Measurements from ENCODE around the gene C22orf15.
"Not testable (repeated sequence)": the region's sequence is repeated elsewhere in the genome, so short reads cannot be mapped to it uniquely, and the experiment has no call there.

Gene C22orf15, protein sequence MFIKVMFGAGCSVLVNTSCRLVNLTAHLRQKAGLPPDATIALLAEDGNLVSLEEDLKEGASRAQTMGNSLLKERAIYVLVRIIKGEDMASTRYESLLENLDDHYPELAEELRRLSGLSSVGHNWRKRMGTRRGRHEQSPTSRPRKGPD

DNA sequence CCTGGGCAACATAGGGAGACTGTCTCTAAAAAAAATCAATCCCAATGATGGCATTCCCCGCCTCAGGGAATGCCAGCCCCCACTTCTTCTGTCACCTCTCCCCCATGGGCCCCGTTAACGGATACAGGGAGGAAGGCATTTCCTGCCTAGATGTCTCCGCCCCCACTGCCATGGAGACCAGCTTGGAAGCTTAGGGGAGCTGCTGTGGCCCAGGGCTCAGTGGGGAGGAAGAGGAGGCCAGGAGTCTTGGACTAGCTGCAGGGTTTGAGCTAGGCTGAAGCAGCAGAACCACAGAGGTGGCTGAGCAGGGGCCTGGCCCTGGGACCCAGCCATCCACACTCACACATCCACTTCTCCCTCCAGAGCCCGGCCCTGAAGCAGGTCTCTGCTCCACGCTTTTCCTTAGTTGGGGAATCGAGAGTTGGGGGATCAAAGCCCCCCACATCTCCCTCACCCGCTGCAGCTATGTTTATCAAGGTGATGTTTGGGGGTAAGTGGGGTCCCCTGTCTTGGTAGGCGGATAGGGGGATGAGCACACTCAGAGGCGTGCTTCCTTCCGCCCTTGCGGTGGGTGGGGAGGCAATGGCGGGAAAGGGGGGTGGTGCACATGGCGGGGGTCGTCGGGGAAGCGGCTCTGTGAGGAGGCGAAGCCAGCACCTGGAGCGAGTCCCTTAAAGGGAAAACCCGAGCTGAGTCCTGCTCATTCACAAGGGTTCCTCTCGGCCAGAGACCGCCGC, at the start of gene C22orf15:
Gene C22orf15 (plus strand): TSS at position 149 of the 737 bp plus-strand sequence. CDS start 317 bp downstream, at position 466.
- H3K36me3 Mint-ChIP-seq: no peaks in the 10 kb centered on the region
- DNase-seq (ENCODE audit: low spot score in 2 of 2) (no peak), ATAC-seq (no peak)
- H3K4me1 Mint-ChIP-seq: peaks cover 39% of the 10 kb centered on the region
- peak within 1 kb of the TSS; percentile 68 for H3K27ac Mint-ChIP-seq
- peak within 1 kb of the TSS; percentile 61 for H3K4me3 Mint-ChIP-seq
- H3K9me3 Mint-ChIP-seq: no peaks in the 10 kb centered on the region

- Mint-ChIP-seq H3K27ac (peak overlapping the region; percentile 48), H3K4me3 (peak overlapping the region; percentile 16), H3K36me3 (peaks cover 62% of the 10 kb centered on the region)
Observed at GRCh38 chr22:23713696-23714595, 48.8 kb upstream of the C22orf15 start.

DNA sequence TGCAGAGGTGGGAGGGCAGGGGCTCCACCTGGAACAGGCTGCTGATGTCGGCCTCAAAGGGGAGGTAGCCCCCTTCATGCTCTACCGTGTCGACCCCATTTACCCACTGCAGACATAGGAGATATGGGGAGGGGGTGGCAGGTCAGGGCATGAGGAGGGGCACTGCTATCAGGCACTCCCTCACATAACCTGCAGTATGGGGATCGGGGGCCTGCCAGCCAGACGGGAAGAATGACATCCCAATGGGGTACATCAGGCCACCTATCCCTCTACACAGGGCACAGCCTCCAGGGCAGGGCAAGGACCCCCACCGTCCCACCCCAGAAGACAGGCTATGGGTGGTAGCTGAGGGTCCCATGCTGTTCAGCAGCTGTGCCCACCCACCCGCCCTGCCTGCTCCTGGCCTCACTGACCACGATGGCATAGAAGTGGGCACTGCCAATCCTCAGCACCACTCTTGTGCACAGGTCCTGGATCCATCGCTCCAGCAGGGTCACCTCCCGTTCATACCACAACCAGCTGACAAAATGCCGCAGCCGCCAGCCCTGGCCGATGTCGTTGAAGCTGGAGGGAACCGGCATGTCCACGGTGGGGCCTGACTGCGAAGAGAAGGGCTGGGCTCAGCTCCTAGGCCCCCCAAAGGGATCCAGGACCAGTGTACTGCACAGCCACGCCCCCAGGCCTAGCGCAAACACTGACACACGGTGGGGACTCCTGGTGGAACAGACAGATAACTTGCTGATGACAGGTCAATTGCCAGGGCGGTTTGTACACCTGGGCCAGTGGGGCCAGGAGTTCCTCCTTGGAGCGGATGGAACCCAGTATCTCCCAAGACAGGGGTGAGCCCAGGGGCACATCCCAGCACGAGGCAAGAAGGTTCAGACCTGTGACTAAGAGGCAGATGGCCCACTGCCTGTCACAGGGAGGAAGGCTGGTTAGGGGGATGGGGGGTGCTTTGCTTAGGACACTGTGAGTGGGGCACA, 47.9 kb upstream of the C22orf15 start:
- H3K9me3 Mint-ChIP-seq: no peaks in the 10 kb centered on the region
- peak overlapping the region; percentile 76 for H3K27ac Mint-ChIP-seq
- H3K4me3 Mint-ChIP-seq: peak overlapping the region; percentile 73
- peaks cover 52% of the 10 kb centered on the region for H3K36me3 Mint-ChIP-seq
- H3K4me1 Mint-ChIP-seq: peaks cover 34% of the 10 kb centered on the region
- ATAC-seq (no peak), DNase-seq (ENCODE audit: low spot score in 2 of 2) (no peak)

More at GRCh38 chr22:23713696-23714595, 48.8 kb upstream of the C22orf15 start:
- DNase-seq (ENCODE audit: low spot score in 2 of 2) (no peak), ATAC-seq (peak; percentile 17)
- H3K4me1 Mint-ChIP-seq: peaks cover 44% of the 10 kb centered on the region
- no peaks in the 10 kb centered on the region for H3K9me3 Mint-ChIP-seq

- no peaks in the 10 kb centered on the region for H3K9me3 Mint-ChIP-seq
- peaks cover 42% of the 10 kb centered on the region for H3K36me3 Mint-ChIP-seq
- peak overlapping the region; percentile 76 for H3K27ac Mint-ChIP-seq
- ATAC-seq (no peak), DNase-seq (ENCODE audit: low spot score in 2 of 2) (no peak)
- peaks cover 24% of the 10 kb centered on the region for H3K4me1 Mint-ChIP-seq
- peak overlapping the region; percentile 73 for H3K4me3 Mint-ChIP-seq
Observed at GRCh38 chr22:23715806-23716375, 46.9 kb upstream of the C22orf15 start.

DNA sequence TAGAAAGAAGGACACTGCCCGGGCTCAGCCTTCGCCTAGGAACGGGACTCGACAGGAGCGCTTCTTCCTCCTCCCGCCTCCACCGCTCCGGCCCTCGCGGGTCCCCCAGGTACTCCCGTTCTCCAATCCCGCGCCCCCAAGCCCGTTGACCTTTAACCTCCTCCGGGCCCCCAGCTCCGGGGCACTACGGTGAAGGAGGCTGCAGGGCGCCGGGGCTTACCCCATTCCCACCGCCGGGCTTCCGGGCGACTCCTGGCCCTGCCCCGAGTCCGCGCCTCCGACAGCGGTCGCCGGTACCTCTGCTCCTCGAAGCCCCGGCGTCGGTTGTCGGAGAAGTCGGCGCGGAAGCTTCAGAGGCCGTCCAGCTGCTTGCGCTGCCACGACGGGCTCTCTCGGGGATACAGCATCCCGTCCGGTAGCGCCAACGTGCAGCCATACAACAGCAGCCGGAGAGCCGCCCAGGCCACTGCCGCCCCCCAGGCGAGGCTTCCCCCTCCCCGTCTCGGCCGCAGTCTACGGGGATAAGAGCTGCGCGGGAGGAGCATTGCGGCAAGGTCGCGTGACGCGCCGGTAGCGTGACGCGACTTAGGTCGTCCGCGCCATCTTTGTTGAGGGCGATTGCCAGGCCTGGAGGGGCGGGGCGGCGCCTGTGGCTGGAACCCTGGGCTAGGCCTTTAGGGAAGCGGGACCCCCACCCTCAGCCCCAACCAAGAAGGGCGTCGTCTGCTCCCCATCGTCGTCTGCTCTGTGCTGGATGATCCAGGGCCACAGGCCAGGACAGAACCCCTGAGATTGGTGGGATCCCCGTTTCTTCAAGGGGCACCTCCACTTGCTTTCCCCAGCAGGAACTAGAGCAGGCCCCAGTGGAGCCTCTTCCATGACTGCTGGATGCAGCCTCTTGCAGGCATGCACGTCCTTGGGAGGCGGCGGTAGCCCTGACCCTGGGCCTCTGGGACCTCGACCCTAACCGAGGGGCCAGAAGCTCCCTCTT, 45.7 kb upstream of the C22orf15 start:
- Mint-ChIP-seq H3K4me3 (peak overlapping the region; percentile 73), H3K9me3 (no peaks in the 10 kb centered on the region), H3K27ac (peak overlapping the region; percentile 90), H3K4me1 (peaks cover 24% of the 10 kb centered on the region), H3K36me3 (peaks cover 30% of the 10 kb centered on the region)
- peak; percentile 92 for ATAC-seq
- DNase-seq (ENCODE audit: low spot score in 2 of 2): peak; percentile 77 to 91

DNA sequence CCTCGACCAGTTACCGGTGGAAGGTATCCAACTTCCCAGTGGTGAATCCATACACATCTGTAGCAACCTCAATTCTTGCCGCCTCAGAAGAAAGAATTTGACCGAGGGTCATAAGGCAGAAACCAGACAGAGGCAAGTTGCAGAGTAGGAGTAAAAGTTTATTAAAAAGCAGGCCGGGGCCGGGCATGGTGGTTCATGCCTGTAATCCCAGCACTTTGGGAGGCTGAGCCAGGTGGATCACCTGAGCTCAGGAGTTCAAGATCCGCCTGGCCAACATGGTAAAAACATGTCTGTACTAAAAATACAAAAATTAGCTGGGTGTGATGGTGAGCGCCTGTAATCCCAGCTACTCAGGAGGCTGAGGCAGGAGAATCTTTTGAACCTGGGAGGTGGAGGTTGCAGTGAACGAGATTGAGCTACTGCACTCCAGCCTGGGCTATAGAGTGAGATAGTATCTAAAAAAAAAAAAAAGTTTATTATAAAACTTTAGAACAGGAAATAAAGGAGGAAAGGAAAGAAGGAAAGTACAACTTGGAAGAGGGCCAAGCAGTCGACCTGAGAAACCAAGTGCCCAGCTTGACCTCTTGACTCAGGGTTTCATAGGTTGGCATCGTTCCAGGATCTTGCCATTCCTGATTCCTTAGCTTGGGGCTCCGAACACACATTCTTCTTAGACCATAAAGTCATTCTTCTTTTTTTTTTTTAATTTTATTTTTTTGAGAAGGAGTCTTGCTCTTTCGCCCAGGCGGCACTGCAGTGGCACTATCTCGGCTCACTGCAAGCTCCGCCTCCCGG, 44.2 kb upstream of the C22orf15 start:
- H3K4me3 Mint-ChIP-seq: no peak overlapping the region
- H3K9me3 Mint-ChIP-seq: no peaks in the 10 kb centered on the region
- H3K4me1 Mint-ChIP-seq: peaks cover 22% of the 10 kb centered on the region
- H3K27ac Mint-ChIP-seq: no peak overlapping the region
- peaks cover 16% of the 10 kb centered on the region for H3K36me3 Mint-ChIP-seq
- ATAC-seq: no peak
- no peak for DNase-seq (ENCODE audit: low spot score in 2 of 2)

- no peak for ATAC-seq
Observed at GRCh38 chr22:23720855-23721254, 41.9 kb upstream of the C22orf15 start.

GRCh38 chr22:23722160-23722559, 40.6 kb upstream of the C22orf15 start:
- Mint-ChIP-seq H3K27ac (no peak overlapping the region), H3K4me3 (no peak overlapping the region), H3K4me1 (no peaks in the 10 kb centered on the region)

More at GRCh38 chr22:23720855-23721254, 41.9 kb upstream of the C22orf15 start:
- no peak for DNase-seq (ENCODE audit: low spot score in 2 of 2)
- Mint-ChIP-seq H3K4me1 (peaks cover 3% of the 10 kb centered on the region), H3K27ac (no peak overlapping the region), H3K36me3 (no peaks in the 10 kb centered on the region), H3K9me3 (no peaks in the 10 kb centered on the region), H3K4me3 (no peak overlapping the region)

DNA sequence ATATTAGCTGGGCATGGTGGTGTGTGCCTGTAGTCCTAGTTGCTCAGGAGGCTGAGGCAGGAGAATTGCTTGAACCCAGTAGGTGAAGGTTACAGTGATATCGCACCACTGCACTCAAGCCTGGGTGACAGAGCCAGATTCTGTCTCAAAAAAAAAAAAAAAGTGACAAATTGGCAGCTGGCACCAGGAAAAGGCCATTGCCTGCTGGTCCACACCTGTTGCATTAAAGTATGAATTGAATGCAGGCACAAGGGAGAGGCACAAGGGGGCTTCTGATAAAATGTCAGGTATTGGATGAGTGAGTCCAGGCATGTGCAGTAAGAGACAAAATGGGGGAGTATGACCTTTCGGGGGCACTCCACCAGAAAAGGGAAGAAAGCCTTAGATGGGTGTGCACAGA, 40.1 kb upstream of the C22orf15 start:
- Mint-ChIP-seq H3K9me3 (no peaks in the 10 kb centered on the region), H3K4me3 (no peak overlapping the region), H3K27ac (no peak overlapping the region), H3K4me1 (no peaks in the 10 kb centered on the region), H3K36me3 (no peaks in the 10 kb centered on the region)
- ATAC-seq: no peak
- DNase-seq (ENCODE audit: low spot score in 2 of 2): no peak

More at GRCh38 chr22:23722160-23722559, 40.6 kb upstream of the C22orf15 start:
- no peak for DNase-seq (ENCODE audit: low spot score in 2 of 2)
- no peaks in the 10 kb centered on the region for H3K9me3 Mint-ChIP-seq
- H3K36me3 Mint-ChIP-seq: no peaks in the 10 kb centered on the region
- no peak for ATAC-seq

DNA sequence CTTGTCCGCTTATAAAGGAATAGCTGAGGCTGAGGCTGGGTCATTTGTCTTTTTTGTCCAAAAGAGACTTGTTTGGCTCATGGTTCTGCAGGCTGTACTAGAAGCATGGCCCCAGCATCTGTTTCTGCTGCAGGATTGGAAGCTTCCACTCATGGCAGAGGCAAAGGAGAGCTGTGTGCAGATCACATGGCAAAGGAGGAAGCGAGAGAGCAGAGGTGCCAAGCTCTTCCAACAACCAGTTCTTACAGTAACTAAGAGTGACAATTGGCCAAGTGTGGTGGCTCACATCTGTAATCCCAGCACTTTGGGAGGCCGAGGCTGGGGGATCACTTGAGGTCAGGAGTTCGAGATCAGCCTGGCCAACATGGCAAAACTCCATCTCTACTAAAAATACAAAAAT, 34.7 kb upstream of the C22orf15 start:
- not testable (repeated sequence) for H3K36me3 Mint-ChIP-seq; H3K4me3 Mint-ChIP-seq; H3K4me1 Mint-ChIP-seq; ATAC-seq; H3K9me3 Mint-ChIP-seq; DNase-seq (ENCODE audit: low spot score in 2 of 2); H3K27ac Mint-ChIP-seq

GRCh38 chr22:23737696-23738095, 25.1 kb upstream of the C22orf15 start:
- no peak overlapping the region for H3K4me3 Mint-ChIP-seq
- peaks cover 6% of the 10 kb centered on the region for H3K36me3 Mint-ChIP-seq
- no peaks in the 10 kb centered on the region for H3K9me3 Mint-ChIP-seq
- H3K4me1 Mint-ChIP-seq: no peaks in the 10 kb centered on the region
- DNase-seq (ENCODE audit: low spot score in 2 of 2) (no peak), ATAC-seq (no peak)
- H3K27ac Mint-ChIP-seq: no peak overlapping the region

GRCh38 chr22:23742505-23743264, 20.1 kb upstream of the C22orf15 start:
- peaks cover 4% of the 10 kb centered on the region for H3K9me3 Mint-ChIP-seq
- peaks cover 25% of the 10 kb centered on the region for H3K36me3 Mint-ChIP-seq
- no peak for DNase-seq (ENCODE audit: low spot score in 2 of 2)
- H3K4me1 Mint-ChIP-seq: no peaks in the 10 kb centered on the region
- peak overlapping the region; percentile 32 for H3K27ac Mint-ChIP-seq
- H3K4me3 Mint-ChIP-seq: no peak overlapping the region
- no peak for ATAC-seq
